ENCODE data around the gene PIRT.

Gene PIRT

DNA sequence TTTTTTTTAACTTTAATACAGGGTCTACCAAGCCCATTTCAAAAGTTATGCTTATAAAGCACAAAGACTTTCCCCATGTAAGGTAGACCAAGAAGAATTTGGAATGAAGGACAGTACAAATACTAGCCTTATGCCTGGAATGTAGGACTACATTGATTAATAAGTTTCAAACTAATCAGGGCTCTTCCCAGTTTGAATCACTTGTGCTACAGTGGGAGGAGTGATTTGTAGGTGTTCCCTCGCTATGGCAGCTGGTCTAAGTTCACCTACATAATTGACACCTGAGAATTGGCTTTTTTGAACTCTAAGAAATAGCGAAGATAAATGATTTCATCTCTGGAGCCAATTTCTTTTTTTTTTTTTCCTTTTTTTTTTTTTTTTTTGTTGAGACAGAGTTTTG is 52.6 kb downstream of the PIRT start:
- DNase-seq, result no peak

DNA sequence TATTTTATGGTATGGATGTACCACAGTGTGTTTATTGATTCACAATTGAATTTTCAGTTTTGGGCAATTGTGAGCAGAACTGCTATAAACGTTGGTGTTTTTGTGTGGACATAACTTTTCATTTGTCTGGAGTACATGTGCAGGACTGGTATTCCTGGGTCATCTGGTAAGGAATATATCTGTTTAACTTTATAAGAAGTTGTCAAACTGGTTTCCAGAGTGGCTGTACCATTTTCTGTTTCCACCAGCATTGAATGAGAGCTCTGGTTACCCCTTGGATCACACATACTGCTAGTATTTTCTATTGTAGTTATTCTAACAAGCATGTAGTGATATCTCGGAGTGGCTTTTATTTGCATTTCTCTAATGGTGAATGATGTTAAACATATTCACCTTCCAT is 58.3 kb downstream of the PIRT start:
- DNase-seq, result no peak

DNA sequence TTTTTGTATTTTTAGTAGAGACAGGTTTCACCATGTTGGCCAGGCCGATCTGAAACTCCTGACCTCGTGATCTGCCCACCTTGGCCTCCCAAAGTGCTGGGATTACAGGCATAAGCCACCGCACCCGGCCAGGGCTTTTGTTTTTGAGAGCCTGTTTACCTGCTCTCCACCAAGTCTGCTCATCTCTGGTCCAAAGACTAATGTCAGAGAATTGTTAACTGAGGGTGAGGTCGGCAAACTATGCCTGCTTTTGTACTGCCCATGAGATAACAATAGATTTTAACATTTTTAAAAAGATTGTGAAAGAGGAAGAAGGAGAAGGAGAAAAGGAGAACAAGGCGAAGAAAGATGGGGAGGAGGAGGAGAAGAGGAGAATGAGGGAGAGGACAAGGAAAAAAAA is 60.0 kb downstream of the PIRT start:
- DNase-seq, result no peak

DNA sequence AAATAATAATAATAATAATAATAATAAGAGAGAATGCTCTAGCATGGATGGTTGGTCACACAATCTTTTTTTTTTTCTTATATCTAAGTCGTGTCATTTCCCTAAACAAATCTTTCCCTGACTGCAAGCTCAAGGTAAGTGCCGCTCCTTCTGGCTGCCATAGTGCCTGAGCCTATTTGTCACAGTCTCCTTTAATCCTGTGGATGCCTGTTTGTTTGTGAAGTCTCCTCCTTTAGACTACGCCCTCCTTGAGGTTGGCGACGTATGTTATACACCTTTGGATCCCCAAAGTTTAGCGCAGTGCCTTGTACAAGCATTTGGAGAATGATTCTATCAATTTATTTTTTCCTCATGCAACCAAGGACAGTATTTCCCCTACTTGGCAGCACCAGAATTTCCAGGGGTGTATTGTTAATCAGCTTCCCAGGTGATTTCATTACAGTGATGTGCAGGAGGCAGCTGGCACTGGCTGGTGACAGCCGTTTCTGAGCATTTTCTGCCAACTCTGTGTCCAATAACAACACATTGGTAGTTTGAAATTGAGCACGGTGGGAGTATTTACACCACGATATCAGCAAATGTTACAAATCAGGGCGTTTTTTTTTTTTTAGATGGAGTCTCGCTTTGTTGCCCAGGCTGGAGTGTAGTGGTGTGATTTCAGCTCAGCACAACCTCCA is 60.6 kb downstream of the PIRT start:
- DNase-seq, result no peak

DNA sequence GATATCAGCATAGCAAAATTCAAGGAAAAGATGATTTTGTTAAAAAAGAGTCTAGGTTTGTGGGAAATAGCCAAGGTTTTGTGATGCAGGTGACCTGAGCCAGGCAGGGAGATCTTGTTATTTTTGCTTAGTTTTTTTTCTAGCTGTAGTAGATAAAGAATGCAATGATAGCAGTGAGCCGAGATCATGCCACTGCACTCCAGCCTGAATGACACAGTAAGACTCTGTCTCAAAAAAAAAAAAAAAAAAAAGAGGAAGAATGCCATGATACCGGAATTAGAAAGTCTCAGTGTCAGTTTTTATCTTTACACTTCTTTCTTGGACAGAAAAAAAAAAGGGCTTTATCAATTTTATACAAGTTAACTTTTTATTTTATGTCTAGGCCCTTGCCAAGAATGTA is 61.5 kb downstream of the PIRT start:
- DNase-seq, result no peak

DNA sequence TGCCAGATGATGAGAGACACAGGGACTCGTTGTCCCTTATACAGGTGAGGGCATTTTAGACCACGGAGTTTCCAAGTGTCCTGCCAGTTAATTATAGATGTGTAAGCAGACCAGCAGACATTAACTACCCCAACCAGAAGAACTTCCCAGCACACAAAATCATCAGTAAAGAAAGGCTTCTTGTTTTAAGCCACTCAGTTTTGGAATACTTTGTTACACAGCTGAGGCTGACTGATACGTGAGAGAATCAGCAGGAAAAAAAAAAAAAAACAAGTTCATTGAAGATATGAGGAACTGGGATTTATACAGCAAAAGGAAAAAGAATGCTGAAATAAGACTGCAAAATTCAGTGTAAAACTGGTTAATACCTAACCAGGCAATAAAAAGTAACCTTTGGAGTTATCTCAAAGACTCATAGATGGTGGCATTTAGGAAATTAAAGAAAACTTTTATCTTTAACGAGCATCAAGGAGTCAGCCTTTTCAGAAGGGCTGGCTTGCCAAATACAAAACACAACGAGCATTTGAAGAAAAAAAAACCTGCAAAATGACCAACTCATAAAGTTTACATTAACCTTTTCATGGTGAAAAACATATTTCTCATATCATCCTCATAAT is 62.0 kb downstream of the PIRT start:
- no peak for DNase-seq

DNA sequence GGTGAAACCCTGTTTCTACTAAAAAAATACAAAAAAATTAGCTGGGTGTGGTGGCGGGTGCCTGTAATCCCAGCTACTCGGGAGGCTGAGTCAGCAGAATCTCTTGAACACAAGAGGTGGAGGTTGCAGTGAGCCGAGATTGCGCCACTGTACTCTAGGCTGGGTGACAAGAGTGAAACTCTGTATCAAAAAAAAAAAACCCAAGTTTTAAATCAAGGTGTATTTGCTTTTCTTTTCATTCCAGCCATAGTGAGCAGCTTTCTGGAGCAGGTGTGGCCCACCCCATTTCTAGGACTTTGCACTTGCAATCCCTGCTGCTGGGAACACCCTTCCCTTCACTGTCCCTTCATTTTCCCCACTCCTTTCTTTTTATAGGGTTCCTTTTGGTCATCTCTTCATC is 62.8 kb downstream of the PIRT start:
- no peak for DNase-seq

DNA sequence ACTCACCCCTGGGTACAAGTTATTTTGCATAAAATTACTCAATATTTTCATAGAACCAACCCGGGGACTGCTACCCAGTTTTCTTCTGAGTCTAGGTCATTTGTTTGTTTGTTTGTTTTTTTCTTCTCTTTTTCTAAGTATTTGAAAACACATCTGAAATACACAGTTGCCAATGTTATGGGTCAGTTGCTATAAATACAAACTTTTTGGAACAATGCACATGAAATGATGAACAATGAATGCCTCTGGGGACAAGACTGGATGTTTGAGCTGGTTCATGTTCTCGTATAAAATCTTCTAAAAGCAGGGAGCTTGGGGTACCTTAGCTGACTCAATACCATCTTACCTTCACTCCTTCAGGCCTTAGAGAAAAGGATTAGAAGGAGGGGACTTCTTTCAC is 64.5 kb downstream of the PIRT start:
- DNase-seq, result no peak

Data from CD4-positive, alpha-beta T cell treated with Interleukin-17A for 1 hour (primary cell).